ENCODE results near the gene BTN1A1.
"Not testable (repeated sequence)": the region's sequence is repeated elsewhere in the genome, so short reads cannot be mapped to it uniquely, and the experiment has no call there.

The BTN1A1 gene, protein sequence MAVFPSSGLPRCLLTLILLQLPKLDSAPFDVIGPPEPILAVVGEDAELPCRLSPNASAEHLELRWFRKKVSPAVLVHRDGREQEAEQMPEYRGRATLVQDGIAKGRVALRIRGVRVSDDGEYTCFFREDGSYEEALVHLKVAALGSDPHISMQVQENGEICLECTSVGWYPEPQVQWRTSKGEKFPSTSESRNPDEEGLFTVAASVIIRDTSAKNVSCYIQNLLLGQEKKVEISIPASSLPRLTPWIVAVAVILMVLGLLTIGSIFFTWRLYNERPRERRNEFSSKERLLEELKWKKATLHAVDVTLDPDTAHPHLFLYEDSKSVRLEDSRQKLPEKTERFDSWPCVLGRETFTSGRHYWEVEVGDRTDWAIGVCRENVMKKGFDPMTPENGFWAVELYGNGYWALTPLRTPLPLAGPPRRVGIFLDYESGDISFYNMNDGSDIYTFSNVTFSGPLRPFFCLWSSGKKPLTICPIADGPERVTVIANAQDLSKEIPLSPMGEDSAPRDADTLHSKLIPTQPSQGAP

DNA sequence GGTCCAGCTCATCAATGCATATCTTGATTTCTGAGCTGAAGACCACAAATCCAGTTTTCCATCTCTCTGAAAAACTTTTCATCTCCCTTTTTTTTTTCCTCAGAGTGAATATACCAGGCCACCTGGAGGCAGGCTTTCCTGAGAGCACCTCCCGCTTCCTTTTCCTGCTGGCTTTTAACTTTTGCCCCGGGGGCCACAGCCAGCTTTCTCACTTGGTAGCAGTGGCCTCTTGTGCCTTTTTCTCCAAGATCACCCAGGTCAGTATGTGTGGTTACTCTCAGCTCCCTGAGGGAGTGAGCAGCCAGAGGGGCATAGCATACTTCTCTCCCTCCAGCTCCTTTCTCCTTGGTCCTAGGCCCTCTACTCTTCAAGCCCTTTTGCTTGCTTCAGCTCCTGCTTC, at the start of gene BTN1A1:
BTN1A1 (plus strand) TSS at position 202 of the 400 bp plus-strand sequence. CDS start 984 bp downstream, outside the sequence.
- no peak for DNase-seq (ENCODE audit: low read depth in 2 of 2, low spot score in 1 of 2)

DNA sequence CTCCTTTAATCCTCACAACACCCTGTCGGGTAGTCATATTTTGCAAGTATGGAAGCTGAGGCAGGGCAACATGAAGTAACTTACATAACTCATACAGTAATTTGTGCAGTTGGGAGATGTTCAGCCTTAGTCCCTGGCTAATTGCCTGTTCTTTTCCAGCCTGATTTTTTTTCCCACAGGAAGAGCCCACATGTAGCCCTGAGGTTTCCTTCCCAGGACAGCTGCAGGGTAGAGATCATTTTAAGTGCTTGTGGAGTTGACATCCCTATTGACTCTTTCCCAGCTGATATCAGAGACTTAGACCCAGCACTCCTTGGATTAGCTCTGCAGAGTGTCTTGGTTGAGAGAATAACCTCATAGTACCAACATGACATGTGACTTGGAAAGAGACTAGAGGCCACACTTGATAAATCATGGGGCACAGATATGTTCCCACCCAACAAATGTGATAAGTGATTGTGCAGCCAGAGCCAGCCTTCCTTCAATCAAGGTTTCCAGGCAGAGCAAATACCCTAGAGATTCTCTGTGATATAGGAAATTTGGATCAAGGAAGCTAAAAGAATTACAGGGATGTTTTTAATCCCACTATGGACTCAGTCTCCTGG, 47.4 kb upstream of the BTN1A1 start:
- DNase-seq (ENCODE audit: low read depth in 2 of 2, low spot score in 1 of 2): no peak

DNA sequence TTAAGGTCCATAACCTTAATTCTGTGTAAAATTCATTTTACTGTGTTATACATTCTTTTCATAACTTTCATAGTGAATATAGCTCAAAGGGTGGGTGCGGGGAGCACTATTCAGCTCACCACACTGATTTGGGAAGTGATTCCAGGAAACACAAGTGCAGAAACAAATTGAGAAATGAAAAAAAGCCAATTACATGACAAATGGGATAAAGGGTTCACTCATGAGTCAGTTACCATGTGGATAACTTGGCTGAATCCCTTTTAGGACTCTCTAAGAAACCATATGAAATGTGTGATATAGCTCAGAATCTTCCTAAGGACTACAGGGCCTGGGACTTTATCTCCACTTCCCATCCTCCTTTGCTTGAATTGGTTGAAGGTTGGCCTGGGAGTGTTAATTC, 45.5 kb upstream of the BTN1A1 start:
- DNase-seq (ENCODE audit: low read depth in 2 of 2, low spot score in 1 of 2): no peak

DNA sequence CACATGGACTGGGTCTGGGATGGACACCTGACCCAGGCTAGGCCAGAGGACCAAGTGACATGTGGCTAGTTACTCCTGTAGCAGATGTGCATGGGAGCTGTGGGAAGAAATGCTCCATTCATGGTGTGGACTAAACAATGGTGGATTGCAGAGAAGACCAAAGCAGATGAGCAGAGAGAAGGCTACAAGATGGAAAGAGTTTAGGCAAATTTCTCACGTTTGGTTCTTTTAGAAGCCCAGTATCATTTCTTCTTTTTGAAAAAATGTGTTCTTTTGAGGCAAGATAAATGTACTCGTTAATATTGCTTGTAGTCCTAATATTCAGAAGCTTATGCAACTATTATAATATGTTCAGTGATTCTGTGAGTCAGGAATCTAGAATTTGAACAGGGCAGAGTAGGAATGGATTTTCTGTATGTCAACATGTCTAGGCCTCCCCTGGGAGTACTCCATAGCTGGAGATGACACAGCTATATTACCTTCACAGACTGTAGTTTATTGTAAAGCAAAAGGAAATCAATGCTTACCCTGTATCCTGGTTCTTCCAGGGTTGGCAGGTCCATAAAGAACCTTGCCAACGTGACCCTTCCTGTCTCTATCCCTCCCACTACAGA, 44.6 kb upstream of the BTN1A1 start:
- no peak for DNase-seq (ENCODE audit: low read depth in 2 of 2, low spot score in 1 of 2)

DNA sequence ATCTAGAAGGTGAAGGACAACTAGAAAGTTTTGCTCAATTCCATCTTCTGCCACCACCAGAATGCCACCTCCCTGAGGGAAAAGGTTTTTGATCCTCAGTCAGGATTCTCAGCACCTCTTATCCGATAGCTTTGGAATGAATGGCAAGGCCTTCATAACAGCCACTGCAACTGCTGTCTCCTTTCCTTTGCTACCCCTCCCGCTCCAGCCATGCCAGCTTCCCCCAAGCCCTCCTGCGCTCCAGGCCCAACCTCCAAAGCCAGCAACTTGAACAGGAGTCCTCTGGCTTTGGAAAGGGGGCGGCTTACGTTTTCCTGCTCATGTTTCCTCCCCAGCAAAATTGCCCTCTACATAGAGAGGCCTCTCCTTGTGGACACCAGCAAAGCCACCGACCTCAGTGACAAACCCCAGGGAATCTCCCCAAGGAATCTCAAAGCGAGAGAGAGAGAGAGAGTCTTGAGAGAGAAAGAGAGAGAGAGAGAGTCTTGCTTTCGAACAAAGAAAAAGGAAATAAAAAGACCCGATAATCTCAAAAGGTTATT, 42.8 kb upstream of the BTN1A1 start:
- DNase-seq (ENCODE audit: low read depth in 2 of 2, low spot score in 1 of 2): no peak

DNA sequence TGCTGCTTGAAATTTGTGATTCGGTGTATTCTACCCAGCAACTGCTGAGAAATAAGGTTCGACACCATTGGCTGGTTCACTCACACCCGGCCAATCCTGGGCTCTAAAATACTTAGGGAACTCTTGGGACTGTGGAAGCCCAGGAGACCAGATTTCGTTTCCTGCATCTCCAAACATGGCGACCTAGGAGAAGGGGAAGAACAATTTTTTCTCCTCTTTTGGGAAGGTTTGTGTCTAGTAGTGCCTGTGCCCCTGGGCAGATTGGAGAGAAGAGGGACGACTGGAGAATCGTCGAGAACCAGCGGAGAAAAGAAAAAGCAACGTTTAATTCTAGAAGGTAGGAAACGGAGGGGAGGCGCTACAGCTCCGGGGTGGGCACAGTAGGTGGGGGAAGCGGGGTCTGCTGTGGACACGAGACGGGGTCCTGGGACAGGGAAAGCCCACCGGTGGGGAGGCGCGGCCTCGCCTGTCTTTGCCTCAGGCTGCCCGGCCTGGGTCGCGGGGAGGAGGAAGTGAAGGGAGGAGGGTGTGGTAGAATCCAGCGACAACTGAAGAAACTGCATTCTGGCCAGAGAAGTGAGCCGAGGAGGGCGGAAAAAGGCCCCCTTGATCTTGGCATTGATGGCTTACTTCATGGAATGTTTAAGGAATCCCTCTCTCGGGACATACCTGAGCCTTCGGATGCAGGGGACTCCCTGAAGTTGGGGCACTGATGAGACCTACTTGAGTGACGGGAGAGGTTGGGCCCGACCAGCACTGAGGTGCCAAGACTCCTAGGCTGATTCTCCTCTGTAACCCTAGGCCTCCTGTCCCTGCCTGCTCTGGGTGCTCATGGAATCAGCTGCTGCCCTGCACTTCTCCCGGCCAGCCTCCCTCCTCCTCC, 42.1 kb upstream of the BTN1A1 start, which contains the start of gene BTN2A1:
BTN2A1 (plus strand) TSS at position 150 of the 883 bp plus-strand sequence; CDS start at position 832, 682 bp downstream.
- DNase-seq (ENCODE audit: low read depth in 2 of 2, low spot score in 1 of 2): peak; percentile 31 to 33

DNA sequence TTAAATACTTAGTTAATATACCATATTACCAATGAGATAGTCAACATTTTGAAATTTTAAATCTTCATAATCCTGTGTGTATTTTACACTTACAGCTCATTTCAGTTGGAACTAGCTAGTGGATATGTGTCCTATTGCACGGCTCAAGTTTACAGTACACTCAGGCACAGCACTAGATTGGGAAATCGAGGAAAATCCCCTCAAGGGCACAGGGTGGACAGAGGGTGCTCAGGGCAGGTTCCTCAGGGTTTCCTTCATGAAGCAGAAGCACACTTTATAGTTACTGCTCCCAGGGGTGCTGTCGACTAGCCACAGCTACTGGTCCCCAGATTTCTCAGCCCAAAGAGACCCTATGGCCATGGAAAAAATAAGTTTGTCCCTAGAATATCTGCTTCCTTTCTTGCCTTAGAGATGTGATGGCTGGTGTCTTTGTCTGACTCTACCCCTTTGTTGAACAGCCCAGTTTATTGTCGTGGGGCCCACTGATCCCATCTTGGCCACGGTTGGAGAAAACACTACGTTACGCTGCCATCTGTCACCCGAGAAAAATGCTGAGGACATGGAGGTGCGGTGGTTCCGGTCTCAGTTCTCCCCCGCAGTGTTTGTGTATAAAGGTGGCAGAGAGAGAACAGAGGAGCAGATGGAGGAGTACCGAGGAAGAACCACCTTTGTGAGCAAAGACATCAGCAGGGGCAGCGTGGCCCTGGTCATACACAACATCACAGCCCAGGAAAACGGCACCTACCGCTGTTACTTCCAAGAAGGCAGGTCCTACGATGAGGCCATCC, 40.9 kb upstream of the BTN1A1 start:
- DNase-seq (ENCODE audit: low read depth in 2 of 2, low spot score in 1 of 2): no peak

DNA sequence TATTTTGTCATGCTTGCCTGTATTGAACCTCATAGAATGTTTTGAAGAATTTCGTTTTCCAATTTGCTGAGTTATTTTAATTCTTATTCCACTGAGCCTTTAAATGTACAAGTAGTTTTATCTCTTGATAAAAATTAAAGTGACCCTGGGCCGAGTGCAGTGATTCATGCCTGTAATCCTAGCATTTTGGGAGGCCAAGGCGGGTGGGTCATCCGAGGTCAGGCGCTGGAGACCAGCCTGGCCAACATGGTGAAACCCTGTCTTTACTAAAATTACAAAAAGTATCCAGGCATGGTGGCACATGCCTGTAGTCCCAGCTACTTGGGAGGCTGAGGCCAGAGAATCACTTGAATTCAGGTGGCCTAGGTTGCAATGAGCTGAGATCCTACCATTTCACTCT, 38.8 kb upstream of the BTN1A1 start:
- DNase-seq (ENCODE audit: low read depth in 2 of 2, low spot score in 1 of 2): not testable (repeated sequence)

DNA sequence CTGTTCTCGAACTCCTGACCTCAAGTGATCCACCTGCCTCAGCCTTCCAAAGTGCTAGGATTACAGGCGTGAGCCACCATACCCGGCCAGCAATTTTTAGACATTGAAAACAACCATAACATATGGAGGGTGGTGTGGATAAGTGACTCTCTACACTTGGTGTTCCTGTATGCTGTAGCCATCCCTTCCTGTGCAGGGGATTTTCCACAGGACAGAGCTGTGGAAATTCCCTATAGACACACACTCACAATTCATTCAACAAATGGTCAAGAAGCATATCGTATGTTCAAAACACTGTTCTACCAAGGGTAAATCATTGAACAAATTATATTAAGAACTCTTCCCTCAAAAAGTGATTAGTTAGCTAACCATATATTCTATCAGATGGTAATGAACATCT, 36.1 kb upstream of the BTN1A1 start:
- DNase-seq (ENCODE audit: low read depth in 2 of 2, low spot score in 1 of 2): no peak

DNA sequence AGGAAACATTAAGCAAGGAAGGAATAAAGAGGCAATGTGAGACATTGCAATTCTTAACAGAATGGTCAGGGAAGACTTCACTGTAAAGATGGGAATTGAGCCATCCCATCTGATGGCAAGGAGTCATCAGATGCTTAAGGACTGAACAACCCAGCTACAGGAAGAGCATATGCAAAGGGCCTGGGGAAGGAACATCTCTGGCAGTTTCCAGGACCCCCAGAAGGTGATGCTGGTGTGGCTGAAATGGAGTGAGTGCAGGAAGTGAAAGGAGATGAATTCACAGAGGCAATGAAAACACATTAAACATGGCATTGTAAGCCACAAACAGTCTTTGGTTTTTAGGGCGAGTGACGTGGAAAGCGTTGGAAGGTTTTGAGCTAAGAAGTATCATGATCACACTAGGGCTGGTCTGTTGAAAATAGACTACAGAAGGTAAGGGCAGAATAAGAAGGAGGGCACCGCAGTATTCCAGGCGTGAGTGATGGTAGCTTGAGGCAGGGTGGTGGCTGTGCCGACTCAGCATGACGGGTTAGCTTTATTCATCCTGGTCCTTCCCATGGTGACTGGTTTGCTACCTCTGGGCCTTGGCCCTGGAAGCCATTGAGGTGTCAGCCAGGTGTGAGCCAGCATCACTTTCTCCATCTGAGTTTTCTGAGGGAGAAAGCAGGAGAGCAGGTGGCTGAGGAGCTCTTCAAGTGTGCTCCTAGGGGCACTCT, 35.5 kb upstream of the BTN1A1 start:
- DNase-seq (ENCODE audit: low read depth in 2 of 2, low spot score in 1 of 2): no peak

DNA sequence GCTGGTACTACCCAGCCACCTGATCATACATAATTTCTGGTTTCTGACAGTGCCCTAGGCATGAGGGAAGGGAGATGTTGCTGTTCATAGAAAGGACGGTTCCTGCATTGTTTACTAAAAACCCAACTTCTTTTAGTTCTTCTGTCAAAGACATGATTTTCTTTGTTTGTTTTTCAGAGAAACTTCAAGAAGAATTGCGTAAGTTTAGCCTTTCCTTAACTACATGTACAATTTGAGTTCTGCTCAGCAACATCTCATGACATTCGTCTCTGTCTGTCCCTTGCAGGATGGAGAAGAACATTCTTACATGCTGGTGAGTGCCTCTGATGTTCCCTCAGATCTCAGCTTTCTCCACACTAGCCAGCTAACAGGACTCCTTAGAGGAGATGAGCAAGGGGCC, 34.3 kb upstream of the BTN1A1 start:
- no peak for DNase-seq (ENCODE audit: low read depth in 2 of 2, low spot score in 1 of 2)

DNA sequence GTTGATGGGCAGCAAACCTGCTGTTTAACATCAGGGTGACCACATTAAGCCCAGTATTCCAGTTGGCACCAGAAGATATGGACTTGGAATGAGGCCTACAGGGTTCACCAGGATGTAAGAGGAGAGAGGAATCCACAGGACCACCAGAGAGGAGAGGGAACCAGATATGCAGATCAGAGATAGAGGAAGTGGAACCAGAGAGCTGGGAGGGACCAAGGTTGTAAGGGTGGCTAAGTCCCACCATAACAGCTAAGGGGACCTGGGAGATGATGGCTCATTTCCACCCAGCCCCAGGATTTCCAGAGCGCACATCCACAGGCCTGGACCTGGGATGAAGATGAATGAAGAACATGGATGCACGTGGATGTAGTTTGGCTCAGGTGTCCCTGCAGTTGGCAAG, 31.3 kb upstream of the BTN1A1 start:
- no peak for DNase-seq (ENCODE audit: low read depth in 2 of 2, low spot score in 1 of 2)

DNA sequence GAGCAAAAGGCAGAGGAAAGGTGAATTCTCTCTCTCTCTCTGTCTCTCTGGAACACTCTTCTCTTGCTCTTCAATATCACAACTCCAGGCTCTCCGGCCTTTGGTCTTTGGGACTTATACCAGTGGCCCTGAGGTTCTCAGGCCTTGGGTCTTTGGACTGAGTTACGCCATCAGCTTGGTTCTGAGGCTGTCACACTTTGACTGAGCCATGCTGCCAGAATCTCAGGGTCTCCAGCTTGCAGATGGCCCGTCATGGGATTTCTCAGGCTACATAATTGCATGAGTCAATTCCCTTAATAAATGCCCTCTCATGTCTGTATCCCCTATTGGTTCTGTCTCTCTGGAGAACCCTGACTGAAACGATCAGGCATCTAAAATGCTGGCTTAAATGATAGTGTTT, 29.5 kb upstream of the BTN1A1 start:
- no peak for DNase-seq (ENCODE audit: low read depth in 2 of 2, low spot score in 1 of 2)

DNA sequence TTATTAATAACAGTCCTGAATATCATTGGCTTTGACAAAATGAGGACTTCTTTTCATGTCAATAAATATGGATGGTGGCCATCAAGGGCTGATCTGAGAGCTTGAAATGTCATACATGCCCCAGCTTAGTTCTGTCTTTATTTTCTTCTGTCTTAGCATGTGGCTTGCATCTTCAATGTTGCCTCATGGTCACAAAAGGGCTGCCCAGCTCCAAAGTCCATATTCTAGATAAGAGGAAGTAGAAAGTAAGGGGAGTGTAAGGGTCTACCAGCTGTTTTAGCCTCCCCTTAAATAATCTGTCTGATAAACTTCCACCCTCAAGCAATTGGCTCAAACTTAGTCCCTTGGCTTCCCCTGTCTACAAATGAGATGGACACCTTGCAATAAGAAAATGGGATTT, 28.1 kb upstream of the BTN1A1 start:
- DNase-seq (ENCODE audit: low read depth in 2 of 2, low spot score in 1 of 2): no peak

DNA sequence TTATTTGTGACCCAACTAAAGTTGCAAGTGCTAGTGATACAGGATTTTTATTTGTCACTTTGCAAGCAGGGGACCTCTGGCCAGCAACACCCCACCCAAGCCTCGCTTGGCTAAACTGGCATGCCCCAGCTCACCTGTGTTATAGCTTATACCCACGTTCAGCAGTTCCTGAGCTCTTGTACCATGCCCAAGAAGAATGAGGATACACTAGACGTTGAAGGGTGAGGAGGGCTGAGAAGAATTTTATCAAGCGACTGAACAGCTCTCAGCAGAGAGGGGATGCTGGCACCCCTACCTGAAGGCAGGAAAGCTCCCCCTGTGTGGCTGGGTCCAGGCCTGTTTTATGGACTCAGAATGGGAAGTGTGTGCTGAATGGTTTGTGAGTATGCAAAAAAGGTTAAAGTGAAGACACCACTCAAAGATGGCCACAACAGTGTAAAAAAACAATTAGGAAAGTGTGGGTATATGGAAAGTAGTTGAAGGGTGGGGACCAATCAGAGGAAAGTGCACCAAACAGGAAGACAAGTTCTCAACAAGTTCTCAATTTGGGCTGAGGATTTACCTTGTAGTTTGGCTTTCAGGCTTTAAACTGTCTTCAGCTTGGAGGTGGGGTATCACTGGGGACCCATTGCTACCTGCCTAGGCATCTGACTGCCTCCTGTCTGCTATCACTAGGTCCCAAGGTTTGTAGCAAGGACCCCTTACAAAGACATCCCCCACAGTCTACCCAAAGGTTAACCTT, 27.4 kb upstream of the BTN1A1 start:
- DNase-seq (ENCODE audit: low read depth in 2 of 2, low spot score in 1 of 2): no peak

DNA sequence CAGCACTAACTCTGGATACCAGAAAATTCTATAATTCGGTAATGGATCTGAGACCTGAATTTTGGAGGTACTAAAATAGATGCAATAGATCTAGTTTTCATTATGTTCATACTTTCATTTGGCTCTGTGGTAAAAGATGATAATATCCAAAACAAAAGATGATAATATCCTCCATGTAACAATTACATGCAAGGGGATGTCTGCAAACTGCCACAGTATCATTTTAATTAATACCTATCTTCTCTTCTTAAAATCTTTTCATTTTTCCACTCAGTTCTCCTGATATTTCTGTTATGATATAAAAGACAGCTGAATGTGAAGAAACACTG, 26.7 kb upstream of the BTN1A1 start:
- DNase-seq (ENCODE audit: low read depth in 2 of 2, low spot score in 1 of 2): no peak

DNA sequence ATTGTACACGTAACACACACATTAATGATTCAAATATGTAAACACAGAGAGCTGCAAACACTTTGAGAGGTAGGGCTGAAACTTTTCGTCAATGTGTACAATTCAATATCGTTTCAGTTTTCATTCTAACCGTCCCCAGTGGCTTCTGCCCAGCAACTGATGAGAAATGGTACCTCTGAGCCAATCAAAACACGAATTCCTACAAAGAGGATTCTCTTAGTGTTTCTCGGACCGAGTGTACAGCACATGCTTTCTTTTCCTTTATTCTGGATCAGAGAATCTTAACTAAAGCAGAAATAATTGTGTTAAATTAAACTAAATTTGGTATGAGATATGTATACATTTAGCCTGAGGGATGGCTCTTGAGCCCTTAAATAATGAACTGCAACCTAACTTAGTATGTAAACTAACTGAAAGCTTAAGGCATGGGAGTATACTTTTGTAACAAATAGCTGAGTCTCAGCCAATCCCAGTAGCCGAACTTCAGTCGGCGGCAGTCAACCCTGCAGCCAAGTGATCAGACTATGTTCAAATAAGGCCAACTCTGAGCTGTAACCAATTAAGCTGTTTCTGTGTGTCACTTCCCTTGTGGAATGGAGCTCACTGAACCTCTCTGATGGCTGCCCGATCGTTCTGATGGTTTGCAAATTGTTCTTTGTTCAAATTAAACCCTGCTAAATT, 26.2 kb upstream of the BTN1A1 start:
- peak; percentile 61 for DNase-seq (ENCODE audit: low read depth in 2 of 2, low spot score in 1 of 2)

DNA sequence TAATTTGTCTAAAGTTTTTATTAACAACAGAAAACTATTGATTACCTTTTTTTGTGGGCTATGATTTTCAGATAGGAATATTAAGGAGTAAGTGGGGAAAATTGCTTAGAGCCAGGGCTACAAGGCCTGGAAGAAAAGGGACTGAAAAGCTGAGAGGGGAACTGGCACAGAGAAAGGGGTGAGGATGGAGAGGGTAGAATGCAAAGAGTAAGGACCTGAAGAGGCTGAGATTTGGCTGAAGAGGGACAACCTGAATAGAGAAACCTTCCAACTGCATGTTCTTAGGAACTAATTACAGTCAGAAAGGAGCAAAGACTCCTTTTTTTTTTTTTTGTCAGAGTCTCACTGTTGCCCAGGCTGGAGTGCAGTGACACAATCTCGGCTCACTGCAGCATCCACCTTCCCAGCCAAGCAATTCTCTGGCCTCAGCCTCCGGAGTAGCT, 25.6 kb upstream of the BTN1A1 start:
- no peak for DNase-seq (ENCODE audit: low read depth in 2 of 2, low spot score in 1 of 2)

All from stimulated activated CD8-positive, alpha-beta memory T cell treated with anti-CD3 and anti-CD28 coated beads, Interleukin-4, amount 100 ng/mL, for 4 hours (primary cell).